HEK293 (cell line): ENCODE data around the gene RBMS3.

Experiments used
- CTCF ChIA-PET: fragments of 350-600 bp; formaldehyde crosslinking; extraction: SDS; loops from one replicate; lab custom pipeline; 2021; ENCODE audit warnings: antibody characterized with exemption; lab: Yijun Ruan, JAX
- POLR2A ChIA-PET: fragments of 300-600 bp; formaldehyde crosslinking; extraction: SDS; loops from one replicate; lab custom pipeline; 2020; ENCODE audit warnings: antibody characterized with exemption, inconsistent platforms; lab: Yijun Ruan, JAX
- H3K27ac ChIP-seq: fragments of 200-500 bp; sonication (Bioruptor generic); 2 replicates; pipeline ENCODE4 v1.5.1; 2014; ENCODE audit warnings: low read depth, low read length, control low read depth, inconsistent platforms; ENCODE audit errors: extremely low read depth
- H3K36me3 ChIP-seq, 2 experiments: fragments of 200-500 bp in 1 of 2; sonication (Bioruptor generic) in 1 of 2; 1 replicate in 1 of 2; 2 replicates in 1 of 2; pipeline ENCODE4 v1.5.1; 2014 to 2017; ENCODE audit warnings: inconsistent platforms in 2 of 2, low read length in 2 of 2; ENCODE audit not compliant: control insufficient read depth in 2 of 2, insufficient read depth in 1 of 2
- H3K4me1 ChIP-seq: fragments of 200-500 bp; sonication (Bioruptor generic); 2 replicates; pipeline ENCODE4 v1.5.1; 2014; ENCODE audit warnings: mild to moderate bottlenecking, low read length, inconsistent platforms; ENCODE audit not compliant: control insufficient read depth, insufficient read depth
- H3K4me3 ChIP-seq: 2 replicates; pipeline ENCODE4 v1.5.1; 2011; ENCODE audit warnings: low read depth, mild to moderate bottlenecking, control low read depth, low read length, moderate library complexity
- H3K9me3 ChIP-seq: fragments of 200-500 bp; sonication (Bioruptor generic); 2 replicates; pipeline ENCODE4 v1.5.1; 2014; ENCODE audit warnings: low read depth, low read length, inconsistent platforms; ENCODE audit not compliant: control insufficient read depth, insufficient read depth
- BCL6B ChIP-seq: fragments of 450-650 bp; formaldehyde crosslinking; IDR thresholded peaks from 2 replicates; pipeline ENCODE4 v1.5.1; 2017; ENCODE audit warnings: missing biosample characterization, missing genetic modification characterization
- GLI4 ChIP-seq: fragments of 450-650 bp; formaldehyde crosslinking; IDR thresholded peaks from 2 replicates; pipeline ENCODE4 v1.5.1; 2016; ENCODE audit warnings: missing biosample characterization, missing genetic modification characterization
- KLF16 ChIP-seq: fragments of 450-650 bp; formaldehyde crosslinking; IDR thresholded peaks from 2 replicates; pipeline ENCODE4 v1.5.1; 2017; ENCODE audit warnings: missing biosample characterization, missing genetic modification characterization
- KLF7 ChIP-seq: fragments of 450-650 bp; formaldehyde crosslinking; IDR thresholded peaks from 2 replicates; pipeline ENCODE4 v1.5.1; 2016; ENCODE audit warnings: missing biosample characterization, missing genetic modification characterization, borderline replicate concordance
- MYNN ChIP-seq: fragments of 450-650 bp; formaldehyde crosslinking; IDR thresholded peaks from 2 replicates; pipeline ENCODE4 v1.5.1; 2016; ENCODE audit warnings: missing biosample characterization, missing genetic modification characterization, borderline replicate concordance
- MZF1 ChIP-seq: fragments of 450-650 bp; formaldehyde crosslinking; IDR thresholded peaks from 2 replicates; pipeline ENCODE4 v1.5.1; 2017; ENCODE audit warnings: missing biosample characterization, missing genetic modification characterization, borderline replicate concordance
- OSR2 ChIP-seq: fragments of 450-650 bp; formaldehyde crosslinking; IDR thresholded peaks from 2 replicates; pipeline ENCODE4 v1.5.1; 2016; ENCODE audit warnings: missing biosample characterization, missing genetic modification characterization
- PRDM1 ChIP-seq: fragments of 450-650 bp; formaldehyde crosslinking; IDR thresholded peaks from 2 replicates; pipeline ENCODE4; 2016; ENCODE audit warnings: missing biosample characterization, missing genetic modification characterization
- RBAK ChIP-seq: fragments of 450-650 bp; formaldehyde crosslinking; IDR thresholded peaks from 2 replicates; pipeline ENCODE4 v1.5.1; 2016; ENCODE audit warnings: missing biosample characterization, missing genetic modification characterization
- SP3 ChIP-seq: fragments of 450-650 bp; formaldehyde crosslinking; IDR thresholded peaks from 2 replicates; pipeline ENCODE4 v1.5.1; 2016; ENCODE audit warnings: missing biosample characterization, missing genetic modification characterization
- ZBTB20 ChIP-seq: fragments of 450-650 bp; formaldehyde crosslinking; IDR thresholded peaks from 2 replicates; pipeline ENCODE4 v1.5.1; 2016; ENCODE audit warnings: missing biosample characterization, missing genetic modification characterization
- ZBTB26 ChIP-seq: fragments of 450-650 bp; formaldehyde crosslinking; optimal IDR thresholded peaks from 2 replicates; pipeline ENCODE3; 2016; ENCODE audit warnings: missing biosample characterization, mild to moderate bottlenecking, missing genetic modification characterization
- ZFP69B ChIP-seq: fragments of 450-650 bp; formaldehyde crosslinking; IDR thresholded peaks from 2 replicates; pipeline ENCODE4 v1.5.1; 2016; ENCODE audit warnings: missing biosample characterization, missing genetic modification characterization
- ZNF133 ChIP-seq: fragments of 450-650 bp; formaldehyde crosslinking; IDR thresholded peaks from 2 replicates; pipeline ENCODE4 v1.5.1; 2016; ENCODE audit warnings: missing biosample characterization, missing genetic modification characterization
- ZNF16 ChIP-seq: fragments of 450-650 bp; formaldehyde crosslinking; IDR thresholded peaks from 2 replicates; pipeline ENCODE4 v1.5.1; 2016; ENCODE audit warnings: low read depth, missing biosample characterization, missing genetic modification characterization
- ZNF214 ChIP-seq: fragments of 450-650 bp; formaldehyde crosslinking; IDR thresholded peaks from 2 replicates; pipeline ENCODE4 v1.5.1; 2017; ENCODE audit warnings: missing biosample characterization, mild to moderate bottlenecking, missing genetic modification characterization, borderline replicate concordance
- ZNF23 ChIP-seq: fragments of 450-650 bp; formaldehyde crosslinking; IDR thresholded peaks from 2 replicates; pipeline ENCODE4 v1.5.1; 2016; ENCODE audit warnings: missing biosample characterization, missing genetic modification characterization, borderline replicate concordance
- ZNF24 ChIP-seq: fragments of 450-650 bp; formaldehyde crosslinking; IDR thresholded peaks from 2 replicates; pipeline ENCODE4 v1.5.1; 2016; ENCODE audit warnings: missing biosample characterization, missing genetic modification characterization
- ZNF341 ChIP-seq: fragments of 450-650 bp; formaldehyde crosslinking; IDR thresholded peaks from 2 replicates; pipeline ENCODE4; 2016; ENCODE audit warnings: low read depth, missing biosample characterization, missing genetic modification characterization
- ZNF391 ChIP-seq: fragments of 450-650 bp; formaldehyde crosslinking; IDR thresholded peaks from 2 replicates; pipeline ENCODE4 v1.5.1; 2016; ENCODE audit warnings: low read depth, missing biosample characterization, missing genetic modification characterization, borderline replicate concordance
- ZNF398 ChIP-seq: fragments of 450-650 bp; formaldehyde crosslinking; IDR thresholded peaks from 2 replicates; pipeline ENCODE4 v1.5.1; 2017; ENCODE audit warnings: missing biosample characterization, missing genetic modification characterization
- ZNF404 ChIP-seq: fragments of 450-650 bp; formaldehyde crosslinking; IDR thresholded peaks from 2 replicates; pipeline ENCODE4 v1.5.1; 2017; ENCODE audit warnings: missing biosample characterization, missing genetic modification characterization
- ZNF510 ChIP-seq: fragments of 450-650 bp; formaldehyde crosslinking; IDR thresholded peaks from 2 replicates; pipeline ENCODE4 v1.5.1; 2018; ENCODE audit warnings: mild to moderate bottlenecking, missing genetic modification characterization, missing biosample characterization; ENCODE audit not compliant: insufficient replicate concordance
- ZNF561 ChIP-seq: fragments of 450-650 bp; IDR thresholded peaks from 2 replicates; pipeline ENCODE4 v1.5.1; 2018; ENCODE audit warnings: missing biosample characterization, missing genetic modification characterization, borderline replicate concordance
- ZNF670 ChIP-seq: fragments of 450-650 bp; formaldehyde crosslinking; IDR thresholded peaks from 2 replicates; pipeline ENCODE4 v1.5.1; 2016; ENCODE audit warnings: missing biosample characterization, missing genetic modification characterization, low read depth
- ZNF747 ChIP-seq: fragments of 450-650 bp; formaldehyde crosslinking; IDR thresholded peaks from 2 replicates; pipeline ENCODE4 v1.5.1; 2016; ENCODE audit warnings: missing biosample characterization, missing genetic modification characterization
- ZNF777 ChIP-seq: fragments of 450-650 bp; formaldehyde crosslinking; IDR thresholded peaks from 2 replicates; pipeline ENCODE4 v1.5.1; 2017; ENCODE audit warnings: missing biosample characterization, missing genetic modification characterization, borderline replicate concordance
- ZNF791 ChIP-seq: fragments of 450-650 bp; formaldehyde crosslinking; IDR thresholded peaks from 2 replicates; pipeline ENCODE4 v1.5.1; 2016; ENCODE audit warnings: missing biosample characterization, missing genetic modification characterization
- ZSCAN16 ChIP-seq: fragments of 450-650 bp; formaldehyde crosslinking; IDR thresholded peaks from 2 replicates; pipeline ENCODE4 v1.5.1; 2016; ENCODE audit warnings: missing biosample characterization, missing genetic modification characterization
- ZSCAN18 ChIP-seq: fragments of 450-650 bp; formaldehyde crosslinking; IDR thresholded peaks from 2 replicates; pipeline ENCODE4 v1.5.1; 2016; ENCODE audit warnings: missing biosample characterization, missing genetic modification characterization

RBMS3 gene

GRCh38 chr3:29711255-29711771 is 430.4 kb downstream of the RBMS3 start:
- ChIA-PET POLR2A (no interaction called here), CTCF (no interaction called here)
- Histone ChIP-seq H3K36me3 (no peaks in the 10 kb centered on the region), H3K9me3 (no peaks in the 10 kb centered on the region), H3K4me3 (no peak overlapping the region), H3K27ac (no peak overlapping the region), H3K4me1 (no peaks in the 10 kb centered on the region)
- TF ChIP-seq ZNF341 (tag by site-specific recombination) = no peak
- no peak for TF ChIP-seq ZNF510
- no peak for TF ChIP-seq SP3 (tag by site-specific recombination)
- TF ChIP-seq BCL6B (tag by site-specific recombination) = no peak
- TF ChIP-seq MZF1 (tag by site-specific recombination) = no peak
- no peak for TF ChIP-seq ZBTB20 (tag by site-specific recombination)
- TF ChIP-seq ZNF791 (tag by site-specific recombination) = no peak
- no peak for TF ChIP-seq ZNF16 (tag by site-specific recombination)
- TF ChIP-seq ZNF214 = no peak
- TF ChIP-seq ZNF404 = no peak
- TF ChIP-seq ZNF24 (tag by site-specific recombination) = no peak

- POLR2A ChIA-PET = no interaction called here
- no peak overlapping the region for H3K27ac ChIP-seq
- CTCF ChIA-PET = no interaction called here
- TF ChIP-seq ZNF214 (no peak), GLI4 (tag by site-specific recombination) (no peak), ZFP69B (tag by site-specific recombination) (no peak), ZSCAN16 (no peak), MYNN (no peak), ZNF133 (tag by site-specific recombination) (no peak), ZNF561 (no peak), PRDM1 (tag by site-specific recombination) (no peak)
- no peaks in the 10 kb centered on the region for H3K4me1 ChIP-seq
- H3K4me3 ChIP-seq = no peak overlapping the region
- no peaks in the 10 kb centered on the region for H3K36me3 ChIP-seq
- H3K9me3 ChIP-seq = no peaks in the 10 kb centered on the region
Observed at GRCh38 chr3:29716213-29716612, 435.3 kb downstream of the RBMS3 start.

- H3K4me3 ChIP-seq = no peak overlapping the region
- CTCF ChIA-PET = no interaction called here
- no peaks in the 10 kb centered on the region for H3K9me3 ChIP-seq
- H3K27ac ChIP-seq = no peak overlapping the region
- POLR2A ChIA-PET = no interaction called here
- H3K4me1 ChIP-seq = no peaks in the 10 kb centered on the region
- no peaks in the 10 kb centered on the region for H3K36me3 ChIP-seq
- TF ChIP-seq RBAK (no peak), KLF7 (tag by site-specific recombination) (no peak), ZNF398 (tag by site-specific recombination) (no peak), OSR2 (tag by site-specific recombination) (no peak), ZNF670 (no peak), ZNF23 (no peak), ZNF510 (no peak), ZNF747 (tag by site-specific recombination) (no peak), KLF16 (tag by site-specific recombination) (no peak), ZBTB26 (no peak), ZNF777 (tag by site-specific recombination) (no peak), ZNF391 (tag by site-specific recombination) (no peak), ZSCAN18 (tag by site-specific recombination) (no peak)
Observed at GRCh38 chr3:29718661-29719065, 437.8 kb downstream of the RBMS3 start.
